Transverse colon (tissue), 4 donors: ENCODE measurements around the gene ALK. TPM values are rescaled to one million over a fixed set of nuclear protein-coding genes. Genes with fewer than 3 reads are reported as not detected.

Source experiments
- DNase-seq: peaks from one replicate; pipeline ENCODE4 v3.0.0-alpha.2; 2019
- H3K27ac ChIP-seq, 4 donors: fragments of 200-600 bp; sonication (generic); 2 replicates each; pipeline ENCODE4 v1.5.1; 2016 to 2018; ENCODE audit warnings: inconsistent platforms in 4 of 4
- H3K27me3 ChIP-seq: fragments of 200-600 bp; sonication (generic); 2 replicates; pipeline ENCODE4 v1.5.1; 2017; ENCODE audit warnings: inconsistent platforms
- H3K36me3 ChIP-seq, 4 donors: fragments of 200-600 bp; sonication (generic); 2 replicates each; pipeline ENCODE4 v1.5.1; 2017 to 2019; ENCODE audit warnings: inconsistent platforms in 4 of 4
- H3K4me1 ChIP-seq, 4 donors: fragments of 200-600 bp; sonication (generic); 2 replicates each; pipeline ENCODE4 v1.5.1; 2017 to 2020; ENCODE audit warnings: inconsistent platforms in 4 of 4
- H3K4me3 ChIP-seq, 4 donors: fragments of 200-600 bp; sonication (generic); 1 replicate in 1 of 4; 2 replicates in 3 of 4; pipeline versions ENCODE4 v1.5.1 to v1.6.1; 2017 to 2019; ENCODE audit warnings: inconsistent platforms in 4 of 4
- H3K9me3 ChIP-seq, 2 donors: fragments of 200-600 bp; sonication (generic); 2 replicates each; pipeline ENCODE4 v1.5.1; 2017 to 2019; ENCODE audit warnings: inconsistent platforms in 2 of 2
- CTCF ChIP-seq, 5 experiments: fragments of 200-600 bp in 3 of 5; fragments of 450-650 bp in 2 of 5; sonication (generic) in 3 of 5; IDR thresholded peaks; 1 replicate in 2 of 5; 2 replicates in 3 of 5; pipeline ENCODE4 v1.5.1; 2016 to 2017; ENCODE audit warnings: antibody characterized with exemption in 5 of 5, inconsistent platforms in 3 of 5, mild to moderate bottlenecking in 2 of 5, moderate library complexity in 1 of 5
- EP300 ChIP-seq: sonication (generic); formaldehyde crosslinking; IDR thresholded peaks from one replicate; pipeline ENCODE4 v1.6.1; 2017; ENCODE audit warnings: antibody characterized with exemption, low read depth
- POLR2A ChIP-seq: fragments of 450-650 bp; IDR thresholded peaks from one replicate; pipeline ENCODE4 v1.6.1; 2016; ENCODE audit warnings: antibody characterized with exemption, mild to moderate bottlenecking, moderate library complexity
- POLR2AphosphoS5 ChIP-seq, 3 donors: sonication (generic); formaldehyde crosslinking; IDR thresholded peaks; one replicate each; pipeline ENCODE4 v1.6.1; 2016; ENCODE audit warnings: antibody characterized with exemption in 3 of 3
- WGBS, 2 donors: methylation state at CpG; one replicate each; pipeline ENCODE4 v1.1.5; 2018; ENCODE audit warnings: low coverage in 1 of 2; 5-methylcytosine and 5-hydroxymethylcytosine counted together
- in situ Hi-C, 4 donors: fragments of 200-750 bp; cut with MboI; loops; one replicate each; pipeline versions ENCODE4 v1.15.0 to v1.15.1; 2017; ENCODE audit warnings: low sequenced_read_pairs in 3 of 4, low pct_ligation_motif_present in 1 of 4, low pct_unique_long_range_greater_than_20kb in 1 of 4
- intact Hi-C: fragments of 100-400 bp; cut with DNase I; formaldehyde crosslinking; loops from one replicate; pipeline ENCODE4 v1.15.1; 2023; ENCODE audit warnings: low total_unique reads
- total RNA-seq, 4 donors: library from RNA; depleted of rRNA; stranded (reverse); fragments of >200 nt; gene quantifications; one replicate each; pipeline ENCODE4 v1.1.0, GENCODE V29; 2016

Gene ALK
- total RNA-seq, 4 donors from 2014 or later, result 0.32 to 0.82 TPM; not detected in 2

- in situ Hi-C loops, result no loop called here
- no peak for TF ChIP-seq EP300
- no peak for TF ChIP-seq POLR2AphosphoS5 (IDR thresholded peaks at IDR 0.05)
- no peak for TF ChIP-seq POLR2A
- no peak for TF ChIP-seq CTCF (IDR thresholded peaks at IDR 0.05)
- Histone ChIP-seq H3K4me3 (no peak overlapping the region), H3K27ac (no peak overlapping the region), H3K36me3 (no peaks in the 10 kb centered on the region), H3K4me1 (no peaks in the 10 kb centered on the region), H3K27me3 (no peaks in the 10 kb centered on the region), H3K9me3 (no peaks in the 10 kb centered on the region)
- intact Hi-C loops, result no loop called here
- WGBS, 2 donors, result 42 to 64% methylated on average over 3 of the region's 3 CpGs
- no peak for DNase-seq
These were observed 176.4 kb downstream of the ALK start for GRCh38 chr2:29744976-29745375.

- H3K9me3 ChIP-seq, result no peaks in the 10 kb centered on the region
- H3K27ac ChIP-seq, result no peak overlapping the region
- WGBS, 2 donors, result 90 to 92% methylated on average over 2 to 3 of the region's 3 CpGs
- H3K27me3 ChIP-seq, result no peaks in the 10 kb centered on the region
- no peak overlapping the region for H3K4me3 ChIP-seq
- TF ChIP-seq CTCF (IDR thresholded peaks at IDR 0.05) (no peak), POLR2A (no peak), POLR2AphosphoS5 (IDR thresholded peaks at IDR 0.05) (no peak)
- H3K36me3 ChIP-seq, result no peaks in the 10 kb centered on the region
- intact Hi-C loops, result no loop called here
- DNase-seq, result no peak
- in situ Hi-C loops, result no loop called here
- H3K4me1 ChIP-seq, result no peaks in the 10 kb centered on the region
These were observed 177.9 kb downstream of the ALK start for GRCh38 chr2:29743516-29743915.

- no peaks in the 10 kb centered on the region for H3K27me3 ChIP-seq
- WGBS, 2 donors, result 43% methylated on average over 2 of the region's 2 CpGs; no CpG with 5 or more reads in 1 of the 2 donors
- no peaks in the 10 kb centered on the region for H3K4me1 ChIP-seq
- TF ChIP-seq CTCF (IDR thresholded peaks at IDR 0.05) (no peak), POLR2A (no peak), POLR2AphosphoS5 (IDR thresholded peaks at IDR 0.05) (no peak), EP300 (no peak)
- intact Hi-C loops, result no loop called here
- in situ Hi-C loops, result no loop called here
- no peaks in the 10 kb centered on the region for H3K9me3 ChIP-seq
- no peak overlapping the region for H3K4me3 ChIP-seq
- no peaks in the 10 kb centered on the region for H3K36me3 ChIP-seq
- no peak overlapping the region for H3K27ac ChIP-seq
- DNase-seq, result no peak
These were observed 178.7 kb downstream of the ALK start for GRCh38 chr2:29742656-29743055.

DNA sequence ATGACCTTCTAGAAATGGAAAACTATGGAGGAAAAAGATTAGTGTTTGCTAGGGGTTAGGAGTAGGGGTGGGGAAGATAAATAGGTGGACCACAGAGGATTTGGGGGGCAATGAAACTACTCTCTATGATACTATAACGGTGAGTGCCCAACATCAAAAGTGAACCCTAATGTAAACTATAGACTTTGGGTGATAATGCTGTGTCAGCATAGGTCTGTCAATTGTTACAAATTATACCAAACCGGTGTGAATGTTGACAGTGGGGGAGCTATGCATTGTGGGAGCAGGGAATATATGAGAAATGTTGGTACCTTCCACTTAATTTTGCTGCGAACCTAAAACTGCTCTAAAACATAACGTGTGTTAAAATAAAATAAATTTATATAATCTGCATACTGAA, 180.3 kb downstream of the ALK start:
- 74 to 86% methylated on average over 4 of the region's 4 CpGs for WGBS, 2 donors
- in situ Hi-C loops (no loop called here), intact Hi-C loops (no loop called here)
- Histone ChIP-seq H3K4me1 (no peaks in the 10 kb centered on the region), H3K27ac (no peak overlapping the region), H3K27me3 (no peaks in the 10 kb centered on the region), H3K4me3 (no peak overlapping the region), H3K36me3 (no peaks in the 10 kb centered on the region), H3K9me3 (no peaks in the 10 kb centered on the region)
- DNase-seq, result no peak
- TF ChIP-seq POLR2AphosphoS5 (IDR thresholded peaks at IDR 0.05), result no peak
- no peak for TF ChIP-seq EP300
- no peak for TF ChIP-seq CTCF (IDR thresholded peaks at IDR 0.05)
- no peak for TF ChIP-seq POLR2A
